Inferior parietal cortex (tissue), 1 donor: ENCODE measurements around the gene USP5.

Experiments used
- DNase-seq: peaks from one replicate; pipeline ENCODE4 v3.0.0-alpha.2; 2016; ENCODE audit errors: extremely low spot score

Gene USP5

DNA sequence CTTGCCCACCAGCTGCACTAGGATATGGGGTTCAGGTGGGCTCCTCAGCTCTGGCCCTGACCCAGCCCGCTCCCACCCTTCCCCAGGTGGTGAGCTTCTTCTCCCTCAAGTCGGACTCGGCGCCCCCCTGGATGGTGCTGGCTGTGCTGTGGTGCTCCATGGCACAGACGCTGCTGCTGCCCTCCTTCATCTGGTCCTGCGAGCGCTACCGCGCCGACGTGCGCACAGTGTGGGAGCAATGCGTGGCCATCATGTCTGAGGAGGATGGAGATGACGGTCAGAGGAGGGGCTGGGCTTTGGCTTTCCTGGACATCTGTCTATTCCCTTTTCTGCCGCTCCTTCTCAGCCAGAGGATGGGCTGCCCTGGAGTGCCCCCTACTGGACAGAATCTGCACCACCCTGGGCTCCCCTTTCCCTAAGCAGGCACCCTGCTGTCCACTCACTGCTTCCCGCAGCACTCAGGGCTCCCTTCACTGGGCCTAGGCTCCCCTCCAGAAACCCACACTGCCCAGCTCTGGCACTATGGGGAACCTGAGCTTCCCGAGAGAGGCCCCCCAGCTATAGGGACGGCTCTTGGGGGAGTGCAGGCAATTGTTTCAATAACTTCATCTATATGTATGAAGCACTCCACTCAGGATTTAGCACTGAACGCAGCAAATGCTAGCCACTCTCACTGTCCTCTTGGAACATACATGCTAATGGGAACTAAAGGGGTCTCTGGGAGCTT lies 26.4 kb upstream of the USP5 start:
- DNase-seq = peak; percentile 87

DNA sequence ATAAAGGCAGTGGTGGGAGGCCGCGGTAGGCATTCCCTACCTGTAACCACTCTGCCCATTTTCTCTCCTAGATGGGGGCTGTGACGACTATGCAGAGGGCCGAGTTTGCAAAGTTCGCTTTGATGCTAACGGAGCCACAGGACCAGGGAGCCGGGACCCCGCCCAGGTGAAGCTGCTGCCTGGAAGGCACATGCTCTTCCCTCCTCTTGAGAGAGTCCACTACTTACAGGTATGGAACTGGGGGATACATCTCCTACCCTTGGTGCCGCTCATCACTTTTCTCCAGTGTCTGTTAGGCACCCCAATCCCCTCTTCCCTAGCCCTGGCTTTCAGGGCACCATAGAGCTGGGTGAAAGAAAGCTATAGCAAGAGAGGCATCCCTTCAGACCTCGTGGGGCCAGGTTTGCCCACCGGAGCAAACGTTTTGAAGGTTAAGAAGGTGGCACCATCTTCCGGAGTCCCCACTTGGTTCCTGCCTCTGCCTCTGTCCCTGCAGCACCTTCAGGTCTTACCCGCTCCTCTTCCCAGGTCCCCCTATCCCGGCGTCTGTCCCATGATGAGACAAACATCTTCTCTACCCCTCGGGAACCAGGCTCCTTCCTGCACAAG lies 25.7 kb upstream of the USP5 start:
- DNase-seq = no peak

DNA sequence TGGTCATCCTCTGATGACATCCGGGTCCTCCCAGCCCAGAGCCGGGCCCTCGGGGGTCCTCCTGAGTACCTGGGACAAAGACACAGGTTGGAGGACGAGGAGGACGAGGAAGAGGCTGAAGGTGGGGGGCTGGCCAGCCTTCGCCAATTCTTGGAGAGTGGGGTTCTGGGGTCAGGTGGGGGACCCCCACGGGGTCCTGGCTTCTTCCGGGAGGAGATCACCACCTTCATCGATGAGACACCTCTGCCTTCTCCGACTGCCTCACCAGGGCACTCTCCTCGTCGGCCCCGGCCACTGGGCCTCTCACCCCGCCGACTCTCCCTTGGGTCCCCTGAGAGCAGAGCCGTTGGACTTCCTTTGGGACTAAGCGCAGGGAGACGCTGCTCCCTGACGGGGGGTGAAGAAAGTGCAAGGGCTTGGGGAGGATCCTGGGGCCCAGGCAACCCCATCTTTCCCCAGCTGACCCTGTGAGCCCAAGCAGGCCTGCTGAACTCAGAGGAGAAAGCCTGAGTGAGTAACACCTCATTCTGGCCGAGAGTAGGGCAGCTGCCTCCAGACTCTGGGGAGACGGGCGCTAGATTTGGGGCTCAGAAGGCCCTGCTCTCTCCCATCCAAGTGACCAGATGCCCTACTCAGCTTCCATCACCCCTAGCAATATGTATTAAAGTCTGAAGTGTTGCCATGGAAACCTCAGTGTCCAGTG lies 25.1 kb upstream of the USP5 start:
- no peak for DNase-seq

DNA sequence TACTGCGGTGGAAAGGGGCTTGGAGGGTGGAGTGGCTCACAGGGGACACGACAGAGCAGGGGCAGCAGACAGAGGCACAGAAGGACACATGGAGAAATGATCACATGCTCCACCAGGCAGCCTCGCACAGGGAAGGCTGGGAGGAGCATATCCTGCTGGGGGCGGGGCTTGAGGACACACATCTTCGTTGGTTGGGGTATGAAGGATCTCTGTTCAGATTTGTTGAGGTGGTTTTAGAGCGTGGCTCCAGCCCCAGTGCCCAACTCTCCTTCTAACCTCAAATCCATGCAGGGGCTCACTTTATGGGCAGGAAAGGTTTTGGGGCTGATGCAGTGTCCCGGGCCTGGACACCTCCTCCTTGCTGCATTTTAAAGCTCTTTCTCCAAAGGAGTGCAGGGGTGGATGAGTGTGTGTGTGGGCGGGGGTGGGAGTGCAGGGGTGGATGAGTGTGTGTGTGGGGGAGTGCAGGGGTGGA lies 24.5 kb upstream of the USP5 start:
- DNase-seq = peak; percentile 72

DNA sequence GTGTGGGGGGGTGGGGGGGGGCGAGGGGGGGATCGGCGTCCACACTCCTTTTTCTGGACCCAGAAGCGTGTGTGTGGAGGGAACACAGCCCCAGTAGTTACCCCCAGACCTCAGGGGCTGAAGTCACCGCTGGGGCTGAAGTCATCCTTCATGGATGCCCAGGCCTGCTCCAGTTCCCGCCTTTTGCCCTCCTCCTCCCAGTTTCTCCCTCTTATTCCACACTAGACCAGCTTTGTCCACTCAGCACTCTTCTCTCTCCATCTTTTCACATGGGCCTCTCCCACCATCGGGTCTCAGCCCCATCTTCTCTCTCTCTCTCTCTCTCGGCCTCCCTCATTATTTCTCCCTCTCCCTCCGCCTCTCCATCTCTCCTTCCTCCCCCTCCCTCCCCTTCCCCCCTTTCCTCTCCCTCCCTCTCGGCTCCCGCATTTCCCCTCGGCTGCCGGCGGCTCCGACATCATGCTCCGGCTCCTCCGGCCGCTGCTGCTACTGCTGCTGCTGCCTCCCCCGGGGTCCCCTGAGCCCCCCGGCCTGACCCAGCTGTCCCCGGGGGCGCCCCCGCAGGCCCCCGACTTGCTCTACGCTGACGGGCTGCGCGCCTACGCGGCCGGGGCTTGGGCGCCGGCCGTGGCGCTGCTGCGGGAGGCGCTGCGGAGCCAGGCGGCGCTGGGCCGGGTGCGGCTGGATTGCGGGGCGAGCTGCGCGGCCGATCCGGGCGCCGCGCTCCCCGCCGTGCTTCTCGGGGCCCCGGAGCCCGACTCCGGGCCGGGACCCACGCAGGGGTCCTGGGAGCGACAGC lies 23.8 kb upstream of the USP5 start, which contains the start of gene P3H3:
TSS of gene P3H3 (plus strand) at position 426 of the 799 bp plus-strand sequence. CDS start at position 460, 34 bp downstream.
- DNase-seq = no peak

DNA sequence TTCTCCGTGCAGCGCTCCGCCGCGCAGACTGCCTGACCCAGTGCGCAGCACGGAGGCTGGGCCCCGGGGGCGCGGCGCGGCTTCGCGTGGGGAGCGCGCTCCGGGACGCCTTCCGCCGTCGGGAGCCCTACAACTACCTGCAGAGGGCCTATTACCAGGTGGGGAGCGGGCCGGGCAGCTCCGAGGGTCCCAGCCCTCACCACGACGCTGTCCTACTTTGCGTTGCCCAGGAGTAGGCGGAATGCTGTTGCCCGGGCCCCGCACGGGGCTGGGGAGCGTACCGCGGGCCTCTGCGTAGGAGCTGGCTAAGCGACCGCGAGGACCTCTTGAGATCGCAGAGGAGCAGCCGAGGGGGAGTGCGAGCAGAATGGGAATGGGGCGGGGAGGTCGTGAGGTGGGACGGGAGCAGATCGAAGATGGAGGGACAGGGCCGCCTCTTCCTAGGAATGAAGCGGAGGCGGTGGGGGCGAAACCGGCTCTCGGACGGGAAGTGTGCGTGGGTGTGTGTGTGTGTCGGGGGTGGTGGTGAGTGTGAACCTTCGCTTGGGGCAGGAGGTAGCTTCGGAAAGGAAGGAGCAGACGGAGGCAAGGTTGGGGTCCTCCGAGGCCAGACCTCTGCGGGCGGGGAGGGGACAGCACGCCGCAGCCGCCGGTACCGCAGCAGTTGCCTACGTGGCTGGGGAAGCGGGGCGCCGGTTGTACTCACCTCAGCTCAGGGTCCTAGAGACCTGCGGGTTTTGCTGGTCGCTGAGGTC lies 23.0 kb upstream of the USP5 start:
- no peak for DNase-seq

DNA sequence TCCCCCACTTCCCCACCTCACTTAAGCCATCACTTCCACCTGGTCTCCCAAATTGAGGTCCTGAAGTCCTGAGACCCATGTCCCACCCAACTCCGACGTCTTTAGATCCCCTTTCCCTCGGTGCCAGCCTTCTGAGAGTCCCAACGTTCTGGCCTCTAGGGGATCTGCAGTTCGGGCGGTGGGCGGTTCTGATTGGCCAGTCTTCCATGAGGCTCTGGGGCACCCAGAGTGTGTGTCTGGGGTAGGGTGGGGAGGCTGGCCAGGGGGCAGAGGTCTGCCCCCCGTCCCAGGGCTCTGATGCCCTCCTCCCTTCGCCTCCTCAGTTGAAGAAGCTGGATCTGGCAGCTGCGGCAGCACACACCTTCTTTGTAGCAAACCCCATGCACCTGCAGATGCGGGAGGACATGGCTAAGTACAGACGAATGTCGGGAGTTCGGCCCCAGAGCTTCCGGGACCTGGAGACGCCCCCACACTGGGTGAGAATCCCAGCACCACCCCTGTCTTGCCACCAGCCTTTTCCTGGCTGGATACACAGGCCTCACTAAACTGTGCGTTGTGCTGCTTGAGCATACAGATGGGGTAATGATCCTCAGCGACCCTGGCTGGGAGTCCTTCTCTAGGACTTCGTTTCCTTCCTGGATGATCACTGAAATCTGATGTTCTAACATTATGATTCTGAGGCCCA lies 22.3 kb upstream of the USP5 start:
- DNase-seq = no peak

DNA sequence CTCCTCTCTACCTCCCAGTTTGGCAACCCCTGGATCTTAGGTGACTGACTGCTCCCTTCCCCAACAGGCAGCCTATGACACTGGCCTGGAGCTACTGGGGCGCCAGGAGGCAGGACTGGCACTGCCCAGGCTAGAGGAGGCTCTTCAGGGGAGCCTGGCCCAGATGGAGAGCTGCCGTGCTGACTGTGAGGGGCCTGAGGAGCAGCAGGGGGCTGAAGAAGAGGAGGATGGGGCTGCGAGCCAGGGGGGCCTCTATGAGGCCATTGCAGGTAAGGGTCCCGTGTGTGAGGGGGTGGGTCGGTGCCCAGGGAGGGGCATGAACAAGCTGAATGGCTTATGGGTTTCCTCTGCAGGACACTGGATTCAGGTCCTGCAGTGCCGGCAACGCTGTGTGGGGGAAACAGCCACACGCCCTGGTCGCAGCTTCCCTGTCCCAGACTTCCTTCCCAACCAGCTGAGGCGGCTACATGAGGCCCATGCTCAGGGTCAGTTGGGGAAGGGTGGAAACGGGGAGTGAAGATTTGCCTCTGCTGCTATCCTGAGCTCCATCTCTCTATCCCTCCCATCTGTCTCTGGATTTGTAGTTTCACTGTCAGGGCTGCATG lies 21.6 kb upstream of the USP5 start:
- DNase-seq = no peak

DNA sequence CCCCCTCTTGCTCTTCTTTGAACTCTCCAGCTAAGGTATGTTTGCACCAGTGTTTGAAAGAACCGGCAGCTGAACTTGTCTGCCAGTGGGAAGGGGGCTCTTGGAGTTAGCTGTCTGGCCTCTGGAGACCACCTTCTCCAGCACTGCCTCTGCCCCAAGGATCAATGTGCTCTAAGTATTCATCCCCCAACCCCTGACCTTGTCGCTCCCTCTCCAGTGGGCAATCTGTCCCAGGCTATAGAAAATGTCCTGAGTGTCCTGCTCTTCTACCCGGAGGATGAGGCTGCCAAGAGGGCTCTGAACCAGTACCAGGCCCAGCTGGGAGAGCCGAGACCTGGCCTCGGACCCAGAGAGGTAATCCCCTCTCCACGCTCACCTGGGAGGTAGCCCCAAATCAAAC lies 21.0 kb upstream of the USP5 start:
- DNase-seq = no peak

DNA sequence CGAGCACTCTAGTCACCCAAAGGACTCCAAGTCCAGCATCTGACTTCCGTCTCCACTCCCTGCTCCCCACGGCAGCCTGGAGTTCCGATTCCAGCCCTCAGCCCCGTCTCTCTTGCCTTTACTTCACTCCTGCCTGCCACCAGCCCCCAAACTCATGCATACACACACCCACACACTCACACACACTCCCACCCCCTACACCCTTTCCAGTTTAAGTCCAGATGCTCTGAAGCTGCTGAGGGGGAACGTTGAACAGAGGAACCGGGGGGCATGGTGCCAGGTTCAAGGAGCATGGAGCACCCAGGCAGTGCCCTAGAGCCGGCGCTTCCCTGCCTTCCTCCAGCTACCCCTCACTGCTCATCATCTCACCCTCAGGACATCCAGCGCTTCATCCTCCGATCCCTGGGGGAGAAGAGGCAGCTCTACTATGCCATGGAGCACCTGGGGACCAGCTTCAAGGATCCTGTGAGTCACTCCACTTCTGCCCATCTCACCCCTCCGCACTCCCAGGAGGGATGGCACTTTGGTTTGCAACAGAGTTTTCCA lies 20.4 kb upstream of the USP5 start:
- no peak for DNase-seq

DNA sequence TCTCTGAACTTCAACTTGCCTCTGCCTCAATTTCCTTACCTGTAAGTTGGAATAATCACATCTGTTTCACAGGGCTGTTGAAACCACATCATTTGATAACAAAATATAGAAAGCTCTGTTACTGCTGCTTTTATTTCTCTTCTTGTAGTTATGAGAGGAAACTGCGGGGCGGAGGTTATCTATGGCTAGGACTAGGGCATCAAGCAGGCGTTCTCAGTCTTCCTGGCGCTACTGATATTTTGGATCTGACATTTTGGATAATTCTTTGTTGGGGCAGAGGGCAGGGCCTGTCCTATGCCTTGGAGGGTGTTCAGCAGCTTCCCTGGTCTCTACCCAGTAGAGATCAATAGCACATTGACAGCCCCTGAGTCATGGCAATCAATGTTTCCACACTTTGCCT lies 19.8 kb upstream of the USP5 start:
- DNase-seq = no peak

DNA sequence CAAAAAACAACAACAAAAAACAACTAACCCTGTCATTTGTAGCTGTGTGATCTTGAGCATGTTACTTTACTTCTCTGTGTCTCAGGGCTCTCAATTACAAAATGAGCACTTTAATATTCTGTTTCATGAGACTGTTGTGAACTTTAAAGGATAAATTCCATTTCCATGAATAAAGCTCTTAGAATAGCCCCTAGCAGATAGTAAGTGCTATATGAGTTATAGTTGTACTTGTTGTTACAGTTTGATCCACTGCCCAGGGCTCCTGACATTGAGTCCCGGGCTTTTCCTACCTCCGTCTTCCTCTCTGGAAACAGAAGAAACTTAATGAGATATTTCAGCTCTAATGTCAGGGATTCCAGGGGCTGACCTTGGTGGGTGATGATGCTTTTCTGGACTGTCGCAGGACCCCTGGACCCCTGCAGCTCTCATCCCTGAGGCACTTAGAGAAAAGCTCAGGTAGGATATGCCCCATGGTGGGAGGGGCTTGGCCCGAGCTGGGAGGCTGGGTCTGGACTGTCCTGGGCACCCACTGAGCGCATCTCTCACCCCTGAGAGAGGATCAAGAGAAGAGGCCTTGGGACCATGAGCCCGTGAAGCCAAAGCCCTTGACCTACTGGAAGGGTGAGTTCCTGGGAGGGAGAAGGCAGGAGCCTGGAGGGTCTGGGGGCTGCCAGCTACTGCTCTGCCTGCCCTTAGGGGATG lies 18.6 kb upstream of the USP5 start:
- no peak for DNase-seq

DNA sequence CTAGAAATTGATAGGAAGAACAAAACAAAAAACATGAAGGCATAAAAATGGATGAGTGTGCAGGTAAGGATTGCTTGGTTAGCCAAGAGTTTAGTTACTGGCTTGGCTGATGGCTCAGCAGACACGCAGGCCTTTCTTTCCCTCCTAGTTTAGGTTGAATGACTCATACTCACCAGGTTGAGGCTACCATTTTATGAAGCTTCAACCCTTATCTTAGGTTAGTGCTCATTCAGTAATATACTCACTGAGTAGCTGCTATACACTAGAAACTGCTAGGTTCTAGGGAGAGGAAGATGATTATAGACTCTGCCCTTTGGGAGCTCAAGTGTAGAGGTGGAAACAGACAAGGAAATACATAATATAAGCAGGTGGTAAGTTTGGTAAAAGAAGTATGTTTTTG lies 17.7 kb upstream of the USP5 start:
- DNase-seq = no peak

DNA sequence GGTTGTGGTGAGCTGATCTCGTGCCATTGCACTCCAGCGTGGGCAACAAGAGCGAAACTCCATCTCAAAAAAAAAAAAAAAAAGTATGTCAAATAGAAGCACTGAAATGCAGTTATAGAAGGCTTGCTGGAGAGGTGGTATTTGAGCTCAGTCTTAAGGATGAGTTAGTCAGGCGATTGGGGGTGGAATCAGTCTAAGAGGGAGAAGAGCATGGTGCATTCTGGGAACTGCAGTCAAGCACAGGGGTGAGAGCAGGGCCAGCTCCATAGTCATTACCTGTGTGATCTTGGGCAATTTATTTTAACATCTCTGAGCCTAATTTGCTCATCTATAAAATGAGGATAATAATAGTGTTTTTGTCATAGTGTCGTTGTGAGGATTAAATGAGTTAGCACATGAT lies 17.1 kb upstream of the USP5 start:
- DNase-seq = no peak

DNA sequence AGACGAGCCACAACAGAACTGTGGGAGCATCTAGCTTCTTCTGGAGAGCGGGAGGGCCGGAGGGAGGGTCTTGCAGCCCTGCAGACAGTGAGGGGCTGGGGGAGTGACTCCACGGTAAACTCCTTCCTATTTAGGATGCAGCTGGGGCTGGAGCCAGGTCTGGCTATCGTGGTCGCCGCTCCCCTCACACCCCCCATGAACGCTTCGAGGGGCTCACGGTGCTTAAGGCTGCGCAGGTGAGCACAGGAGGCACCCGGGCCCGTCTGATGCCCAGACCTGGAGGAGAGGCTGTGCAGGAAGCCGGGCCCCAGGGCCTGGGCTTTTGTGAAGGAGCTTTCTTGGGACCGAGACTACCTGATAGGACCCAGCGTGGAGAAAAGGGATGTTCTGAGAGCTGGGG lies 15.1 kb upstream of the USP5 start:
- DNase-seq = no peak

DNA sequence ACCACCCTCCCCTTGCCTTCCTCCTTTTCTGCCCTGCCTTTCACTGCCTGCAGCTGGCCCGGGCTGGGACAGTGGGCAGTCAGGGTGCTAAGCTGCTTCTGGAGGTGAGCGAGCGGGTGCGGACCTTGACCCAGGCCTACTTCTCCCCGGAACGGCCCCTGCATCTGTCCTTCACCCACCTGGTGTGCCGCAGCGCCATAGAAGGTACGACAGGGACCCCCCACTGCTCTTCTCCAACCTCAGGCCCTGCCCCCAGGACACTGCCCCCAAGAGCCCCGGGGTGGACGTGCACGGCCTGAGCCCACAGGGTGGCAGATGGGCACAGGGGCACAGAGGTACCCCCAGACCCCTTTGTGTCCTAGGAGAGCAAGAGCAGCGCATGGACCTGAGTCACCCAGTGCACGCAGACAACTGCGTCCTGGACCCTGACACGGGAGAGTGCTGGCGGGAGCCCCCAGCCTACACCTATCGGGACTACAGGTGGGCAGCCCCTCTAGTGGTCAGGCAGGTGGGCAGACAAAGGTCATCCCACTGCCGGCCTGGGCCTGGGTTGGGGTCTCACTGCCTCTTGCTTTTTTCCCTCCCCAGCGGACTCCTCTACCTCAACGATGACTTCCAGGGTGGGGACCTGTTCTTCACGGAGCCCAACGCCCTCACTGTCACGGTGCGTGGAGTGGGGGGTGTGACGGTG lies 14.4 kb upstream of the USP5 start:
- no peak for DNase-seq

DNA sequence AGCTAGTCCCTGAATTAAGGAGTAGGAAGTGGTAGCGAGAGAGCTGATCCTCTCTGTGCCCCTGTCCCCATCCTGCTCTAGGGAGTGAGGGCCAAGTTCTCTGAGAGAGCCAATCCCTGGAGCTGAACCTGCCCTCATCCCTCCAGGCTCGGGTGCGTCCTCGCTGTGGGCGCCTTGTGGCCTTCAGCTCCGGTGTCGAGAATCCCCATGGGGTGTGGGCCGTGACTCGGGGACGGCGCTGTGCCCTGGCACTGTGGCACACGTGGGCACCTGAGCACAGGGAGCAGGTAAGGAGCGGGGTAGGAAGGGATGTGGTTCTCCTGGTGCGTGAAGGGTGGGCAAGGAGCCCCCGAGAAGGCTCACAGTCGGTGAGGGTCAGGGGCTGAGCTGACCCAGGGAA lies 13.1 kb upstream of the USP5 start:
- DNase-seq = no peak

DNA sequence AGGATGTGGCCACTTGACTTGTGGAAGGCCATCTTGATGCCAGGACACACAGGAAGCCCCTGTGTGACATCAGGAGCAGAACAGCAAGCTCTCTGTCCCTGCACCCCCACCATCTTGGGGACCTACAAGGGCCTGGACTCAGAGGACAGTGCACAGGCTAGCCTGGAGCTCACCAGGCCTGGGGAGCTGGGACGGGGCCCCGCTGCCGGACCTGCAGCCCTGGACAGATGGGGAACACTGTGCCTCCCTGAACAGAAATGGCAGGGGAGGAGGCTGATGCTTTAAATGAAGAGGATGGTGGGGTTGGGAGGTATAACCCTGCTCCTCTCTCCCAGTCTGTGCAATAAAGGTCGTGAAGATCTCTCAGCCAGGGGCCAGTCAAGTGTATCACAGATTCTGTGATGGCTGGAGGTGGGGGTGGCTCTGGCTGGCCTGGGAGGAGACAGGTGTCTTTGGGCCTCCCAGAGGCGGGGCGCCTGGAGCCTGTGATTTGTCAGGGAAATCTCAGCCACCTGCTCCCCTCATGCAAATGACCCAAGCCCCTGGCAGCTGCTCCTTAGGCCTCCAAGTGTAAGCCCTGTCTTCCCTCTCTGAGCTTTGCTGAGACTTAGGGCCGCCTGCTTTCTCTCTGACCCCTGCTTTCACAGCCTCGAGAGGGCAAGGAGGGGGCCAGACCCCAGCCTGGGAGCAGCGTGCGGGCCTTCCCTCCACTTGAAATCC lies 12.3 kb upstream of the USP5 start:
- no peak for DNase-seq
